Right atrium auricular region (tissue), 2 donors: ENCODE results near the gene GSC2. TPM values are rescaled to one million over a fixed set of nuclear protein-coding genes. Genes with fewer than 3 reads are reported as not detected.
A peak's percentile ranks its signal among the peaks of the same experiment; 100 is the strongest.

ENCODE experiments used
- DNase-seq: peaks from one replicate; pipeline ENCODE4 v3.0.0-alpha.2; 2019; ENCODE audit warnings: low spot score
- H3K27ac ChIP-seq, 2 donors: fragments of 200-600 bp; sonication (generic); 1 replicate in 1 of 2; 2 replicates in 1 of 2; pipeline ENCODE4 v1.5.1; 2016 to 2019
- H3K27me3 ChIP-seq, 2 donors: fragments of 200-600 bp; sonication (generic); one replicate each; pipeline versions ENCODE4 v1.5.1 to v1.6.0; 2017 to 2019
- H3K36me3 ChIP-seq: fragments of 200-600 bp; sonication (generic); one replicate; pipeline ENCODE4 v1.5.1; 2016
- H3K4me1 ChIP-seq, 2 donors: fragments of 200-600 bp; sonication (generic); one replicate each; pipeline versions ENCODE4 v1.5.1 to v1.6.0; 2017 to 2019
- H3K4me3 ChIP-seq, 2 donors: fragments of 200-600 bp; sonication (generic); 1 replicate in 1 of 2; 2 replicates in 1 of 2; pipeline ENCODE4 v1.5.1; 2017 to 2019; ENCODE audit warnings: mild to moderate bottlenecking in 1 of 2, moderate library complexity in 1 of 2
- H3K9me3 ChIP-seq, 2 donors: fragments of 200-600 bp; sonication (generic); one replicate each; pipeline ENCODE4 v1.5.1; 2019
- CTCF ChIP-seq, 2 donors: fragments of 200-600 bp; sonication (generic); IDR thresholded peaks; one replicate each; pipeline ENCODE4 v1.5.1; 2019; ENCODE audit warnings: antibody characterized with exemption in 2 of 2
- total RNA-seq, 2 donors: library from RNA; depleted of rRNA; stranded (reverse); fragments of >200 nt; gene quantifications; one replicate each; pipeline ENCODE4 v1.1.0, GENCODE V29; 2016

Gene GSC2
- total RNA-seq, 2 donors from 2014 or later, result not detected

GRCh38 chr22:19175602-19176174 lies 25.6 kb upstream of the GSC2 start:
- Histone ChIP-seq H3K36me3 (no peaks in the 10 kb centered on the region), H3K9me3 (no peaks in the 10 kb centered on the region), H3K27ac (no peak overlapping the region), H3K27me3 (no peaks in the 10 kb centered on the region), H3K4me1 (peaks cover 0 to 74% of the 10 kb centered on the region in 2 donors), H3K4me3 (no peak overlapping the region)
- no peak for DNase-seq
- TF ChIP-seq CTCF (IDR thresholded peaks at IDR 0.05), result no peak

- Histone ChIP-seq H3K27me3 (no peaks in the 10 kb centered on the region), H3K9me3 (no peaks in the 10 kb centered on the region), H3K36me3 (no peaks in the 10 kb centered on the region), H3K4me3 (no peak overlapping the region), H3K4me1 (peaks cover 0 to 80% of the 10 kb centered on the region in 2 donors), H3K27ac (peak overlapping the region; percentile 31 to 48)
- no peak for TF ChIP-seq CTCF (IDR thresholded peaks at IDR 0.05)
- DNase-seq, result no peak
These were observed 25.0 kb upstream of the GSC2 start for GRCh38 chr22:19175026-19175601.

- no peak for DNase-seq
- H3K4me3 ChIP-seq, result no peak overlapping the region
- peaks cover 0 to 84% of the 10 kb centered on the region in 2 donors for H3K4me1 ChIP-seq
- H3K36me3 ChIP-seq, result no peaks in the 10 kb centered on the region
- peak overlapping the region; percentile 31 to 48 for H3K27ac ChIP-seq
- no peaks in the 10 kb centered on the region for H3K27me3 ChIP-seq
- no peaks in the 10 kb centered on the region for H3K9me3 ChIP-seq
- no peak for TF ChIP-seq CTCF (IDR thresholded peaks at IDR 0.05)
These were observed 24.3 kb upstream of the GSC2 start for GRCh38 chr22:19174106-19175025.

GRCh38 chr22:19173047-19174035 lies 23.2 kb upstream of the GSC2 start:
- DNase-seq, result no peak
- Histone ChIP-seq H3K36me3 (no peaks in the 10 kb centered on the region), H3K27me3 (no peaks in the 10 kb centered on the region), H3K27ac (peak overlapping the region in 1 of 2 donors; percentile 12), H3K4me1 (peaks cover 0 to 81% of the 10 kb centered on the region in 2 donors), H3K9me3 (no peaks in the 10 kb centered on the region), H3K4me3 (no peak overlapping the region)
- no peak for TF ChIP-seq CTCF (IDR thresholded peaks at IDR 0.05)
